Measurements from ENCODE around the gene RAI1. TPM values are rescaled to one million over a fixed set of nuclear protein-coding genes. Genes with fewer than 3 reads are reported as not detected.

RAI1 gene
- total and polyA plus RNA-seq, 10 of the 15 experiments (the other 5 are each of a cell fraction or from before 2014, with no cell fraction given), result 0.66 to 37.7 (median 6.0) TPM

DNA sequence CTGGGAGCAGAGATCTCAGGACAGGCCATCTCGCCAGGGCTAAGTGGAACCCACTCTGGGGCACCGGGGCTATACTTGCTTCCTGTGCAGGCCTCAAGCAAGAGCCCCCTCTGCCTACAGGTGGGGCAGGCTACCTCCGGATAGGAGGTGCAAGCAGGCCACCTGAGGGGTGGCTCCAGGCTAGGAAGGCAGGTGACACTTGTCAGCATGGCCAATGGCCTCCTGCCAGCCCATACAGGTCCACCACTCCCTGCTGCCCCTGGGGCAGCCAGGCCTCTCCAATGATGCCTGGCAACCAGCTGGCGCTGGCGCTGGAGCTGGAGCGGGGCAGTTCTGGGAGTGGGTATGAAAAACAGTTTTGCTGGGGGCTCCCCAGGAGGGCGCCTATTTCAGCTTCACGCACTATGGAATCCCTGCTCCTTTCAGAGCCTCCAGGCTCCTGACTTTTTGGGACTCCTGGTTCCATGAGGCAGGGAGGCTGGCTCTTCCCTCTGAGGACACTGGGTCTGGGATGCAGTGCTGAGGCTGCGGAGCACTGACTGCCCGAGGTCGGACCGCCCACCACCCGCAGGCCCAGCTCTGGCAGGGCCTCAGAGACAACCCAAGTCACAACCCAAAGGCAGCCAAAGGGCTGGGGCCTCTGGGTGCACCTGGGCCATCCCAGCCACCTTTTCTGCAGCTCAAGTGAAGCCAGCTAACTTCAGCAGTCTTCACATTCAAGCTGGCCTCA lies 164.0 kb downstream of the RAI1 start (continued):
- TF ChIP-seq SIX5 (IDR thresholded peaks at IDR 0.05; ENCODE audit: low read depth, low read length, severe bottlenecking) (no peak), SUPT20H (IDR thresholded peaks at IDR 0.05; ENCODE audit: borderline replicate concordance, control insufficient read depth, low read depth, low read length) (no peak), BCL11A (IDR thresholded peaks at IDR 0.05; ENCODE audit: low read depth, low read length) (no peak), SREBF1 (IDR thresholded peaks at IDR 0.05; ENCODE audit: low read length) (no peak), SMAD1 (IDR thresholded peaks at IDR 0.05; ENCODE audit: low read depth, partially characterized antibody) (no peak), CUX1 (IDR thresholded peaks at IDR 0.05; ENCODE audit: insufficient replicate concordance, low read depth, low read length) (no peak), ATF7 (IDR thresholded peaks at IDR 0.05; ENCODE audit: low read depth) (no peak), SUZ12 (IDR thresholded peaks at IDR 0.05; ENCODE audit: unreplicated experiment) (no peak)
- TF ChIP-seq, protein P1, sequence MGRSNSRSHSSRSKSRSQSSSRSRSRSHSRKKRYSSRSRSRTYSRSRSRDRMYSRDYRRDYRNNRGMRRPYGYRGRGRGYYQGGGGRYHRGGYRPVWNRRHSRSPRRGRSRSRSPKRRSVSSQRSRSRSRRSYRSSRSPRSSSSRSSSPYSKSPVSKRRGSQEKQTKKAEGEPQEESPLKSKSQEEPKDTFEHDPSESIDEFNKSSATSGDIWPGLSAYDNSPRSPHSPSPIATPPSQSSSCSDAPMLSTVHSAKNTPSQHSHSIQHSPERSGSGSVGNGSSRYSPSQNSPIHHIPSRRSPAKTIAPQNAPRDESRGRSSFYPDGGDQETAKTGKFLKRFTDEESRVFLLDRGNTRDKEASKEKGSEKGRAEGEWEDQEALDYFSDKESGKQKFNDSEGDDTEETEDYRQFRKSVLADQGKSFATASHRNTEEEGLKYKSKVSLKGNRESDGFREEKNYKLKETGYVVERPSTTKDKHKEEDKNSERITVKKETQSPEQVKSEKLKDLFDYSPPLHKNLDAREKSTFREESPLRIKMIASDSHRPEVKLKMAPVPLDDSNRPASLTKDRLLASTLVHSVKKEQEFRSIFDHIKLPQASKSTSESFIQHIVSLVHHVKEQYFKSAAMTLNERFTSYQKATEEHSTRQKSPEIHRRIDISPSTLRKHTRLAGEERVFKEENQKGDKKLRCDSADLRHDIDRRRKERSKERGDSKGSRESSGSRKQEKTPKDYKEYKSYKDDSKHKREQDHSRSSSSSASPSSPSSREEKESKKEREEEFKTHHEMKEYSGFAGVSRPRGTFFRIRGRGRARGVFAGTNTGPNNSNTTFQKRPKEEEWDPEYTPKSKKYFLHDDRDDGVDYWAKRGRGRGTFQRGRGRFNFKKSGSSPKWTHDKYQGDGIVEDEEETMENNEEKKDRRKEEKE (IDR thresholded peaks at IDR 0.05), result no peak
